Heart left ventricle (tissue), 16 donors: ENCODE measurements around the gene JPH3. TPM values are rescaled to one million over a fixed set of nuclear protein-coding genes. Genes with fewer than 3 reads are reported as not detected.

ENCODE experiments used
- ATAC-seq, 4 donors: fragments of 200-7000 bp; cut with Tn5 transposase; one replicate each; pipeline ENCODE4 v1.9.1; 2020 to 2022; ENCODE audit warnings: moderate library complexity in 4 of 4, mild to moderate bottlenecking in 3 of 4, moderate number of reproducible peaks in 1 of 4
- DNase-seq, 5 donors: peaks; one replicate each; pipeline ENCODE4 v3.0.0-alpha.2; 2020
- H3K27ac ChIP-seq, 12 donors: fragments of 200-600 bp; sonication (generic) in 4 of 12; one replicate each; pipeline versions ENCODE4 v1.5.0 to v1.8.0; 2016 to 2022; ENCODE audit warnings: mild to moderate bottlenecking in 2 of 12
- H3K27me3 ChIP-seq, 9 donors: fragments of 200-600 bp; sonication (generic) in 2 of 9; one replicate each; pipeline versions ENCODE4 v1.5.1 to v1.8.0; 2016 to 2022; ENCODE audit warnings: mild to moderate bottlenecking in 3 of 9
- H3K36me3 ChIP-seq, 9 donors: fragments of 200-600 bp; sonication (generic) in 2 of 9; one replicate each; pipeline versions ENCODE4 v1.5.0 to v1.8.0; 2018 to 2022; ENCODE audit warnings: mild to moderate bottlenecking in 2 of 9
- H3K4me1 ChIP-seq, 12 donors: fragments of 200-600 bp; sonication (generic) in 4 of 12; one replicate each; pipeline versions ENCODE4 v1.5.0 to v1.8.0; 2016 to 2022; ENCODE audit warnings: mild to moderate bottlenecking in 3 of 12
- H3K4me3 ChIP-seq, 12 donors: fragments of 200-600 bp; sonication (generic) in 4 of 12; one replicate each; pipeline versions ENCODE4 v1.5.0 to v1.8.0; 2017 to 2022; ENCODE audit warnings: mild to moderate bottlenecking in 9 of 12, moderate library complexity in 4 of 12
- H3K9me3 ChIP-seq, 12 donors: fragments of 200-600 bp; sonication (generic) in 4 of 12; one replicate each; pipeline versions ENCODE4 v1.5.0 to v1.8.0; 2016 to 2022; ENCODE audit warnings: mild to moderate bottlenecking in 1 of 12
- CTCF ChIP-seq, 12 donors: fragments of 200-600 bp; sonication (generic) in 4 of 12; IDR thresholded peaks; one replicate each; pipeline versions ENCODE4 v1.5.0 to v1.8.0; 2018 to 2022; ENCODE audit warnings: antibody characterized with exemption in 12 of 12, mild to moderate bottlenecking in 5 of 12
- POLR2A ChIP-seq, 2 donors: fragments of 450-650 bp; IDR thresholded peaks; one replicate each; pipeline ENCODE4 v1.6.1; 2017; ENCODE audit warnings: antibody characterized with exemption in 2 of 2, mild to moderate bottlenecking in 2 of 2, moderate library complexity in 2 of 2
- WGBS, 4 donors: extraction: QIAGEN DNeasy Blood & Tissue Kit in 2 of 4; methylation state at CpG; one replicate each; pipeline versions ENCODE4 v1.1.5 to v1.1.7; 2013 to 2018; 5-methylcytosine and 5-hydroxymethylcytosine counted together
- intact Hi-C, 10 donors: fragments of 100-400 bp; cut with DNase I; formaldehyde crosslinking; loops; one replicate each; pipeline versions ENCODE4 v1.11.1 to v1.14.2; 2022
- polyA plus RNA-seq, 2 donors: library from polyadenylated mRNA; stranded (reverse); fragments of 200-250 nt; gene quantifications; one replicate each; pipeline ENCODE4 v1.2.3, GENCODE V29; 2013
- total RNA-seq, 9 donors: library from RNA; depleted of rRNA in 2 of 9; stranded (reverse); fragments of >200 nt in 2 of 9; fragmentation: NEBNext Ultra II Directional in 3 of 9; extraction: Animal tissue kit (Norgen Biotek cat#: 25700) in 3 of 9; gene quantifications; one replicate each; pipeline versions ENCODE4 v1.1.0 to v1.2.4, GENCODE V29; 2016 to 2023
- donor health status: ischemic (EF 13 %, LVEDD 7.1; RV severe dilation, severe dysfunction).
- donor health status: healthy with polysubstance abuse.
- donor health status: DM: no; HTN: yes; CAD: no.
- donor health status: DM: no; HTN: no; CAD: no.
- donor health status: ischemic (EF 25% LVEDD 6.9; RV normal size, moderate dysfunction).
- donor health status: ischemic (EF 25% LVEDD 5.7; RV mildly dilated, moderate dysfunction).
- donor health status: healthy.
- donor health status: DM: yes; HTN: yes; CAD: no.
- donor health status: ischemic (EF 35%, LVEDD 5.7; RV mildly dilated, moderate dysfunction).
- donor health status: nonischemic (EF 11% LVEDD 7.7; RV severe dilation, severe dysfunction).
- donor health status: DM: yes; HTN: yes; CAD: no.
- donor health status: PGD.
- donor health status: ischemic (EF 29% LVEDD 5.4; RV normal size, mild dysfunction).
- donor health status: nonischemic (EF 23%, LVEDD 6.1; RV moderate dilation, normal function).

The JPH3 gene
- total and polyA plus RNA-seq, 11 donors: 0.03 to 0.58 (median 0.21) TPM; not detected in 7

GRCh38 chr16:87628246-87628923, 26.1 kb downstream of the JPH3 start:
- intact Hi-C loops: no loop called here
- no peak for ATAC-seq
- TF ChIP-seq POLR2A (IDR thresholded peaks at IDR 0.05) (no peak), CTCF (IDR thresholded peaks at IDR 0.05) (no peak)
- Histone ChIP-seq H3K9me3 (peaks cover 0 to 16% (median 10%) of the 10 kb centered on the region in 12 donors), H3K27me3 (peaks cover 0 to 30% (median 7%) of the 10 kb centered on the region in 9 donors), H3K4me1 (no peaks in the 10 kb centered on the region), H3K36me3 (no peaks in the 10 kb centered on the region), H3K4me3 (no peak overlapping the region), H3K27ac (no peak overlapping the region)
- peak in 1 of 5 donors; percentile 60 for DNase-seq
- 81 to 85% (median 84%) methylated on average over 18 to 25 of the region's 25 CpGs for WGBS, 4 donors

GRCh38 chr16:87628940-87629339, 26.6 kb downstream of the JPH3 start:
- 66 to 77% (median 73%) methylated on average over 5 to 7 of the region's 7 CpGs for WGBS, 4 donors
- no peak for TF ChIP-seq CTCF (IDR thresholded peaks at IDR 0.05)
- no peak for TF ChIP-seq POLR2A (IDR thresholded peaks at IDR 0.05)
- intact Hi-C loops: no loop called here

GRCh38 chr16:87631067-87631466, 28.8 kb downstream of the JPH3 start:
- WGBS, 4 donors: 73 to 81% (median 76%) methylated on average over 2 of the region's 2 CpGs
- Histone ChIP-seq H3K4me1 (peaks cover 0 to 9% (median 7%) of the 10 kb centered on the region in 12 donors), H3K4me3 (no peak overlapping the region), H3K36me3 (no peaks in the 10 kb centered on the region), H3K27ac (no peak overlapping the region), H3K9me3 (peaks cover 0 to 16% (median 10%) of the 10 kb centered on the region in 12 donors), H3K27me3 (peaks cover 0 to 41% (median 7%) of the 10 kb centered on the region in 9 donors)
- intact Hi-C loops: loop anchor here in 7 of 10 donors (5.0 to 10.0 kb wide), 6 partner anchors 76 to 316 kb away; partner anchors contain the start of genes C16orf95 (in 3 of the 7) and MAP1LC3B (in 1 of the 7)
- no peak for ATAC-seq
- TF ChIP-seq POLR2A (IDR thresholded peaks at IDR 0.05) (no peak), CTCF (IDR thresholded peaks at IDR 0.05) (no peak)
- no peak for DNase-seq

More at GRCh38 chr16:87628940-87629339, 26.6 kb downstream of the JPH3 start:
- DNase-seq (peak in 1 of 5 donors; percentile 19), ATAC-seq (no peak)
- Histone ChIP-seq H3K9me3 (peaks cover 0 to 16% (median 10%) of the 10 kb centered on the region in 12 donors), H3K36me3 (no peaks in the 10 kb centered on the region), H3K27me3 (peaks cover 0 to 30% (median 7%) of the 10 kb centered on the region in 9 donors), H3K4me3 (no peak overlapping the region), H3K4me1 (no peaks in the 10 kb centered on the region), H3K27ac (no peak overlapping the region)

GRCh38 chr16:87634411-87634810, 32.1 kb downstream of the JPH3 start:
- H3K9me3 ChIP-seq: peaks cover 0 to 16% (median 10%) of the 10 kb centered on the region in 12 donors
- 82 to 87% (median 84%) methylated on average over 9 to 14 of the region's 14 CpGs for WGBS, 4 donors
- peaks cover 0 to 15% (median 10%) of the 10 kb centered on the region in 12 donors for H3K4me1 ChIP-seq
- intact Hi-C loops: loop anchor here in 7 of 10 donors (2.0 to 10.0 kb wide), 8 partner anchors 42 to 320 kb away; partner anchors contain the start of genes C16orf95 (in 3 of the 7) and MAP1LC3B (in 1 of the 7)
- ATAC-seq (no peak), DNase-seq (peak in 1 of 5 donors; percentile 26)
- H3K27ac ChIP-seq: no peak overlapping the region
- TF ChIP-seq CTCF (IDR thresholded peaks at IDR 0.05) (no peak), POLR2A (IDR thresholded peaks at IDR 0.05) (no peak)
- H3K36me3 ChIP-seq: no peaks in the 10 kb centered on the region
- H3K4me3 ChIP-seq: no peak overlapping the region
- peaks cover 0 to 22% (median 3%) of the 10 kb centered on the region in 9 donors for H3K27me3 ChIP-seq
